Head of caudate nucleus (tissue), 42 donors: ENCODE measurements around the gene PNPLA5.

ENCODE experiments used
- DNase-seq, 42 donors: peaks; one replicate each; pipeline versions ENCODE4 v3.0.0 to v3.0.0-alpha.2; 2020 to 2021; ENCODE audit warnings: mixed read lengths in 7 of 42
- intact Hi-C: fragments of 100-400 bp; cut with DNase I; formaldehyde crosslinking; loops from one replicate; pipeline ENCODE4 v1.15.0; 2022

PNPLA5 gene

GRCh38 chr22:43831561-43832392 is 60.0 kb downstream of the PNPLA5 start:
- intact Hi-C loops, result no loop called here
- DNase-seq, result peak in 1 of 42 donors; percentile 24

GRCh38 chr22:43830931-43831560 is 60.8 kb downstream of the PNPLA5 start:
- DNase-seq, result no peak

GRCh38 chr22:43829904-43830851 is 61.6 kb downstream of the PNPLA5 start:
- peak in 4 of 42 donors; percentile 8 to 31 (median 22) for DNase-seq
- intact Hi-C loops, result no loop called here

More at GRCh38 chr22:43830931-43831560, 60.8 kb downstream of the PNPLA5 start:
- intact Hi-C loops, result no loop called here
